IMR-90 (cell line): Measurements from ENCODE around the gene ZNF274. TPM values are rescaled to one million over a fixed set of nuclear protein-coding genes. Genes with fewer than 3 reads are reported as not detected.

Experiments used
- ATAC-seq: fragments of 200-7000 bp; cut with Tn5 transposase; 2 replicates; pipeline ENCODE4 v1.9.1; 2020; ENCODE audit warnings: low read depth, mild to moderate bottlenecking, moderate library complexity
- BruUV-seq: library from RNA; stranded (reverse); fragments of 400-500 nt; replicated peaks from 2 replicates; lab custom pipeline; 2021; lab: Mats Ljungman, UMichigan
- CTCF ChIA-PET: fragments of 300-600 bp; formaldehyde crosslinking; extraction: SDS; loops from one replicate; lab custom pipeline; 2021; ENCODE audit warnings: antibody characterized with exemption; lab: Yijun Ruan, JAX
- POLR2A ChIA-PET: fragments of 300-600 bp; sonication (Branson Sonifier 250); formaldehyde crosslinking; loops from one replicate; lab custom pipeline; 2022; ENCODE audit warnings: antibody characterized with exemption; ENCODE audit not compliant: unreplicated experiment; lab: Charles Lee
- DNase-seq: peaks from one replicate; pipeline ENCODE4 v3.0.0; 2013
- H2AFZ ChIP-seq: replicated peaks from 2 replicates; pipeline ENCODE3; 2013; ENCODE audit warnings: low read length, mild to moderate bottlenecking; ENCODE audit not compliant: poor library complexity
- H2AK5ac ChIP-seq: 2 replicates; pipeline ENCODE4 v1.6.1; 2013; ENCODE audit warnings: low read depth, low read length, inconsistent platforms
- H2AK9ac ChIP-seq: replicated peaks from 2 replicates; pipeline ENCODE3; 2013; ENCODE audit warnings: mild to moderate bottlenecking, low read depth, low read length, moderate library complexity; ENCODE audit not compliant: poor library complexity
- H2BK120ac ChIP-seq: 2 replicates; pipeline ENCODE4 v1.6.1; 2013; ENCODE audit warnings: low read depth, low read length, inconsistent platforms
- H2BK15ac ChIP-seq: 3 replicates; pipeline ENCODE4 v1.6.1; 2013; ENCODE audit warnings: low read depth, low read length, inconsistent platforms
- H2BK20ac ChIP-seq: 2 replicates; pipeline ENCODE4 v1.6.1; 2013; ENCODE audit warnings: low read depth, mild to moderate bottlenecking, inconsistent platforms, low read length, moderate library complexity
- H2BK5ac ChIP-seq: 2 replicates; pipeline ENCODE4 v1.6.1; 2013; ENCODE audit warnings: mild to moderate bottlenecking, low read depth, low read length, inconsistent platforms; ENCODE audit not compliant: poor library complexity, severe bottlenecking
- H3K14ac ChIP-seq: replicated peaks from 2 replicates; pipeline ENCODE4 v1.6.1; 2013; ENCODE audit warnings: low read depth, low read length, inconsistent platforms
- H3K18ac ChIP-seq: 2 replicates; pipeline ENCODE4 v1.6.1; 2013; ENCODE audit warnings: low read depth, low read length, control low read depth
- H3K23ac ChIP-seq: 2 replicates; pipeline ENCODE4 v1.6.1; 2013; ENCODE audit warnings: low read depth, low read length, inconsistent platforms
- H3K27ac ChIP-seq: 2 replicates; pipeline ENCODE4 v1.5.1; 2013; ENCODE audit warnings: mild to moderate bottlenecking, control low read depth, low read length; ENCODE audit not compliant: insufficient read depth
- H3K27me3 ChIP-seq: 2 replicates; pipeline ENCODE4 v1.6.1; 2013; ENCODE audit warnings: low read length; ENCODE audit not compliant: control insufficient read depth, insufficient read depth
- H3K36me3 ChIP-seq: 2 replicates; pipeline ENCODE4 v1.6.1; 2013; ENCODE audit warnings: low read length, mixed read lengths; ENCODE audit not compliant: control insufficient read depth, insufficient read depth
- H3K4ac ChIP-seq: 2 replicates; pipeline ENCODE4 v1.6.1; 2013; ENCODE audit warnings: low read depth, low read length, inconsistent platforms
- H3K4me1 ChIP-seq: 2 replicates; pipeline ENCODE4 v1.6.1; 2013; ENCODE audit warnings: low read length, mixed read lengths; ENCODE audit not compliant: control insufficient read depth, insufficient read depth
- H3K4me2 ChIP-seq: 2 replicates; pipeline ENCODE4 v1.6.1; 2013; ENCODE audit warnings: low read depth, mild to moderate bottlenecking, control low read depth, low read length, moderate library complexity
- H3K4me3 ChIP-seq: 2 replicates; pipeline ENCODE4 v1.5.1; 2013; ENCODE audit warnings: low read depth, mild to moderate bottlenecking, control low read depth, low read length, moderate library complexity; ENCODE audit not compliant: insufficient read depth
- H3K56ac ChIP-seq: 2 replicates; pipeline ENCODE4 v1.6.1; 2013; ENCODE audit warnings: low read length, inconsistent platforms; ENCODE audit not compliant: insufficient read depth; ENCODE audit errors: extremely low read depth
- H3K79me1 ChIP-seq, 2 experiments: 2 replicates each; pipeline ENCODE4 v1.6.1; 2013; ENCODE audit warnings: low read length in 2 of 2, inconsistent platforms in 1 of 2, low read depth in 1 of 2
- H3K9ac ChIP-seq: 2 replicates; pipeline ENCODE4 v1.6.1; 2013; ENCODE audit warnings: low read depth, low read length, control low read depth
- H3K9me1 ChIP-seq: 2 replicates; pipeline ENCODE4 v1.6.1; 2013; ENCODE audit warnings: low read length, inconsistent platforms; ENCODE audit not compliant: insufficient read depth
- H3K9me3 ChIP-seq: 2 replicates; pipeline ENCODE4 v1.6.1; 2013; ENCODE audit warnings: low read length; ENCODE audit not compliant: control insufficient read depth, insufficient read depth
- H4K20me1 ChIP-seq: 2 replicates; pipeline ENCODE4 v1.6.1; 2013; ENCODE audit warnings: low read length, inconsistent platforms; ENCODE audit not compliant: insufficient read depth
- H4K5ac ChIP-seq: 2 replicates; pipeline ENCODE4 v1.6.1; 2013; ENCODE audit warnings: mild to moderate bottlenecking, low read depth, low read length, control low read depth
- H4K8ac ChIP-seq, 2 experiments: 2 replicates each; pipeline ENCODE4 v1.6.1; 2013; ENCODE audit warnings: low read depth in 2 of 2, low read length in 2 of 2, control low read depth in 1 of 2, inconsistent platforms in 1 of 2
- H4K91ac ChIP-seq: 2 replicates; pipeline ENCODE4 v1.6.1; 2013; ENCODE audit warnings: low read depth, low read length, inconsistent platforms; ENCODE audit not compliant: insufficient read depth
- CTCF ChIP-seq: conservative IDR thresholded peaks from 2 replicates; pipeline ENCODE4 v1.5.1; 2012; ENCODE audit warnings: mild to moderate bottlenecking, low read depth, low read length, improper control_type of control experiment
- MAZ ChIP-seq: IDR thresholded peaks from 2 replicates; pipeline ENCODE4 v1.6.1; 2012; ENCODE audit warnings: low read depth, mild to moderate bottlenecking, low read length, improper control_type of control experiment, moderate library complexity, borderline replicate concordance
- POLR2A ChIP-seq: IDR thresholded peaks from 2 replicates; pipeline ENCODE4 v1.6.1; 2012; ENCODE audit warnings: mild to moderate bottlenecking, low read depth, low read length
- RCOR1 ChIP-seq: IDR thresholded peaks from 2 replicates; pipeline ENCODE4 v1.6.1; 2012; ENCODE audit warnings: mild to moderate bottlenecking, low read length, improper control_type of control experiment; ENCODE audit not compliant: insufficient replicate concordance
- SMC3 ChIP-seq: fragments of 150-350 bp; IDR thresholded peaks from 2 replicates; pipeline ENCODE4 v1.6.1; 2016; ENCODE audit warnings: low read depth, mild to moderate bottlenecking, antibody characterized with exemption, low read length, moderate library complexity
- WGBS, 2 experiments: methylation state at CpG; one replicate each; pipeline versions ENCODE4 v1.1.5 to v1.1.7; 2013; ENCODE audit warnings: missing lambda C conversion rate in 2 of 2; ENCODE audit not compliant: insufficient read length in 1 of 2; ENCODE audit errors: extremely low coverage in 2 of 2; 5-methylcytosine and 5-hydroxymethylcytosine counted together
- dilution Hi-C: fragments of 300-500 bp; cut with HindIII; formaldehyde crosslinking; loops from one replicate; pipeline ENCODE4 v1.14.3; 2018; ENCODE audit warnings: low sequenced_read_pairs; ENCODE audit not compliant: unreplicated experiment
- in situ Hi-C: fragments of 300-500 bp; cut with MboI; formaldehyde crosslinking; loops from 3 replicates; pipeline ENCODE4 v1.14.3; 2019; ENCODE audit warnings: low sequenced_read_pairs, inconsistent platforms, mixed read lengths
- intact Hi-C: fragments of 100-400 bp; cut with micrococcal nuclease; formaldehyde crosslinking; loops from 2 replicates; pipeline ENCODE4 v1.10.0; 2022
- polyA plus RNA-seq, 3 experiments: library from polyadenylated mRNA; depleted of rRNA; stranded (reverse); fragments of >200 nt; gene quantifications; 2 replicates each; pipeline ENCODE4 v1.2.3, GENCODE V29; 2012; ENCODE audit warnings: low replicate concordance in 1 of 3
- total RNA-seq: library from RNA; depleted of rRNA; stranded (reverse); fragments of >200 nt; gene quantifications from 2 replicates; pipeline ENCODE4 v1.2.3, GENCODE V29; 2012

ZNF274 gene
- total and polyA plus RNA-seq, 2 of the 4 experiments (the other 2 are of a cell fraction), result 12.1 to 15.2 TPM

DNA sequence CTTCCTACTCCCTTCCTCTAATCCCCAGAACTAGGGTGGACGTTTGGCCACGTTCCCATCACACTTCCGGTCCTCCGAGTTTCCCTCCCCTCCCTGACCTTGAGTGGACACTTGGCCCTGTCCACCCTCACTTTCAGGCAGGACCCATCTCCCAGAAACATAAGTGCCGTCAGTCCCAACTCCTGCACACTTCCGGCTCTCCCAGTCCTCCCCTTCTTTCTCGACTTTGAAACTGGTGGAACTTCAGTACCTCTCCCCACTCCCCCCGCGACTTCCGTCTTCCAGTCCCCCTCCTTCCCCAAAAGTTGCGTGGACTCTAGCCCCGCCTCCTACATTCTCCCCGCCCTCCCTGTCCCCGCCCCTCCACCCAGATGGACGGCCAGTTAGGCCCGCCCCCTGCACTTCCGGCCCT is 278 bp upstream of the ZNF274 start:
- Histone ChIP-seq H3K4ac (peak overlapping the region; percentile 44), H2BK120ac (no peak overlapping the region), H3K14ac (0 out of 2 replicates have a peak overlapping the region, but pooled peaks have one; percentile 8), H3K79me1 (peaks cover 22 to 31% of the 10 kb centered on the region in 2 experiments; a peak in 3 of 4 replicates), H3K56ac (no peak overlapping the region), H3K36me3 (peaks cover 39% of the 10 kb centered on the region), H2AK5ac (peak overlapping the region; percentile 15; the same call in 1 of the 2 replicates), H3K4me1 (no peaks in the 10 kb centered on the region), H3K4me2 (peak overlapping the region; percentile 28; the same call in 1 of the 2 replicates), H2BK5ac (peak overlapping the region; percentile 55), H3K18ac (no peak overlapping the region), H2BK20ac (no peak overlapping the region), H3K4me3 (peak overlapping the region; percentile 98), H2AK9ac (peak overlapping the region; percentile 91), H3K23ac (no peak overlapping the region), H4K8ac (peak overlapping the region; percentile 98 to 100), H4K20me1 (no peaks in the 10 kb centered on the region), H4K91ac (peak overlapping the region; percentile 60; the same call in 1 of the 2 replicates), H4K5ac (peak overlapping the region; percentile 6; the same call in 1 of the 2 replicates), H3K9ac (no peak overlapping the region), H3K9me3 (peaks cover 81% of the 10 kb centered on the region), H2AFZ (peak overlapping the region; percentile 100), H2BK15ac (0 out of 3 replicates have a peak overlapping the region, but pooled peaks have one; percentile 0), H3K9me1 (no peaks in the 10 kb centered on the region), H3K27ac (peak overlapping the region; percentile 100), H3K27me3 (no peaks in the 10 kb centered on the region)
- CTCF ChIA-PET, result no interaction called here
- DNase-seq (no peak), ATAC-seq (no peak)
- dilution Hi-C loops, result no loop called here
- no TSS peak for BruUV-seq
- 18% methylated on average over 4 of the region's 17 CpGs; no CpG with 5 or more reads in 1 of the 2 experiments for WGBS, 2 experiments
- POLR2A ChIA-PET, result interaction anchor here (0.6 to 1.1 kb wide), 2 partner anchors 12 to 179 kb away, joined by 3 read pairs; no protein-coding TSS in a partner anchor
- intact Hi-C loops, result loop anchor here (5.0 kb wide), 1 partner anchor 95 kb away; the partner anchor contains the start of gene ZNF8
- in situ Hi-C loops, result no loop called here
- TF ChIP-seq SMC3, result no peak
- no peak for TF ChIP-seq RCOR1
- no peak for TF ChIP-seq CTCF
- TF ChIP-seq MAZ, result no peak
- no peak for TF ChIP-seq POLR2A
